Activated CD8-positive, alpha-beta memory T cell treated with anti-CD3 and anti-CD28 coated beads, Interleukin-2, amount 50 U/mL, for 4 hours (primary cell): ENCODE measurements around the gene CACNA2D3.
"Not testable (repeated sequence)": the region's sequence is repeated elsewhere in the genome, so short reads cannot be mapped to it uniquely, and the experiment has no call there.

Source experiments
- DNase-seq: peaks from one replicate; pipeline ENCODE4 v3.0.0-alpha.2; 2020

CACNA2D3 gene

GRCh38 chr3:54954521-54954920 lies 832.2 kb downstream of the CACNA2D3 start:
- no peak for DNase-seq

GRCh38 chr3:54955496-54955895 lies 833.1 kb downstream of the CACNA2D3 start:
- DNase-seq, result no peak

GRCh38 chr3:54955941-54956340 lies 833.6 kb downstream of the CACNA2D3 start:
- DNase-seq, result no peak

GRCh38 chr3:54957711-54958110 lies 835.4 kb downstream of the CACNA2D3 start:
- DNase-seq, result no peak

- no peak for DNase-seq
Measured at GRCh38 chr3:54960082-54960481, 837.7 kb downstream of the CACNA2D3 start.

GRCh38 chr3:54960701-54961100 lies 838.3 kb downstream of the CACNA2D3 start:
- no peak for DNase-seq

GRCh38 chr3:54962200-54962599 lies 839.8 kb downstream of the CACNA2D3 start:
- DNase-seq, result no peak

GRCh38 chr3:54963641-54964040 lies 841.3 kb downstream of the CACNA2D3 start:
- no peak for DNase-seq

- DNase-seq, result no peak
Measured at GRCh38 chr3:54964081-54964480, 841.7 kb downstream of the CACNA2D3 start.

- no peak for DNase-seq
Measured at GRCh38 chr3:54965746-54966145, 843.4 kb downstream of the CACNA2D3 start.

GRCh38 chr3:54966979-54967378 lies 844.6 kb downstream of the CACNA2D3 start:
- DNase-seq, result no peak

- DNase-seq, result no peak
Measured at GRCh38 chr3:54967731-54968161, 845.4 kb downstream of the CACNA2D3 start.

GRCh38 chr3:54968546-54969172 lies 846.3 kb downstream of the CACNA2D3 start:
- DNase-seq, result no peak

GRCh38 chr3:54969652-54970051 lies 847.3 kb downstream of the CACNA2D3 start:
- no peak for DNase-seq

- DNase-seq, result no peak
Measured at GRCh38 chr3:54970895-54971294, 848.5 kb downstream of the CACNA2D3 start.

- DNase-seq, result no peak
Measured at GRCh38 chr3:54977439-54977838, 855.1 kb downstream of the CACNA2D3 start.

GRCh38 chr3:54977946-54978345 lies 855.6 kb downstream of the CACNA2D3 start:
- not testable (repeated sequence) for DNase-seq

- no peak for DNase-seq
Measured at GRCh38 chr3:54982807-54983206, 860.5 kb downstream of the CACNA2D3 start.

GRCh38 chr3:54983266-54984099 lies 861.1 kb downstream of the CACNA2D3 start:
- DNase-seq, result no peak

- no peak for DNase-seq
Measured at GRCh38 chr3:54985856-54986255, 863.5 kb downstream of the CACNA2D3 start.

- DNase-seq, result no peak
Measured at GRCh38 chr3:54986294-54986693, 863.9 kb downstream of the CACNA2D3 start.

GRCh38 chr3:54987719-54988118 lies 865.4 kb downstream of the CACNA2D3 start:
- no peak for DNase-seq

GRCh38 chr3:54988302-54988837 lies 866.0 kb downstream of the CACNA2D3 start:
- DNase-seq, result no peak
